Kidney (tissue), 14 donors: ENCODE data around the gene ZFP36L1. TPM values are rescaled to one million over a fixed set of nuclear protein-coding genes. Genes with fewer than 3 reads are reported as not detected.
A peak's percentile ranks its signal among the peaks of the same experiment; 100 is the strongest.

Source experiments
- DNase-seq, 5 donors: peaks; one replicate each; pipeline ENCODE4 v3.0.0-alpha.2; 2013 to 2020
- FAIRE-seq: peaks from 2 replicates; lab custom pipeline; 2012; peaks lifted over from hg19 to GRCh38; lab: Jason Lieb, UNC
- H3K27ac ChIP-seq, 2 donors: one replicate each; pipeline ENCODE4 v1.7.0; 2013; ENCODE audit warnings: low read depth in 2 of 2, low read length in 2 of 2, inconsistent platforms in 1 of 2
- H3K27me3 ChIP-seq: one replicate; pipeline ENCODE4 v1.7.1; 2013; ENCODE audit warnings: low read length, inconsistent platforms; ENCODE audit not compliant: control insufficient read depth, insufficient read depth
- H3K36me3 ChIP-seq, 3 donors: one replicate each; pipeline versions ENCODE4 v1.7.0 to v1.7.1; 2013; ENCODE audit warnings: low read length in 3 of 3, control low read depth in 1 of 3, inconsistent platforms in 1 of 3; ENCODE audit not compliant: insufficient read depth in 3 of 3, control insufficient read depth in 2 of 3
- H3K4me1 ChIP-seq, 3 donors: one replicate each; pipeline versions ENCODE4 v1.7.0 to v1.7.1; 2013; ENCODE audit warnings: low read length in 3 of 3, inconsistent platforms in 1 of 3, low read depth in 1 of 3; ENCODE audit not compliant: control insufficient read depth in 2 of 3, insufficient read depth in 2 of 3
- H3K4me3 ChIP-seq, 3 donors: one replicate each; pipeline versions ENCODE4 v1.7.0 to v1.8.1; 2013; ENCODE audit warnings: low read length in 3 of 3, control low read depth in 1 of 3, inconsistent platforms in 1 of 3
- H3K9ac ChIP-seq, 3 donors: one replicate each; pipeline versions ENCODE4 v1.7.0 to v1.7.1; 2013; ENCODE audit warnings: low read length in 3 of 3, control low read depth in 1 of 3, inconsistent platforms in 1 of 3
- H3K9me3 ChIP-seq, 3 donors: one replicate each; pipeline versions ENCODE4 v1.7.0 to v1.7.1; 2013; ENCODE audit warnings: low read length in 3 of 3, control low read depth in 1 of 3, inconsistent platforms in 1 of 3; ENCODE audit not compliant: control insufficient read depth in 2 of 3, insufficient read depth in 1 of 3
- CTCF ChIP-seq: IDR thresholded peaks from 3 replicates; pipeline ENCODE4 v1.5.1; 2012; ENCODE audit warnings: mild to moderate bottlenecking, moderate library complexity, borderline replicate concordance; ENCODE audit not compliant: insufficient read depth; ENCODE audit errors: extremely low read depth
- intact Hi-C: fragments of 100-400 bp; cut with DNase I; formaldehyde crosslinking; loops from one replicate; pipeline ENCODE4 v1.11.1; 2022
- polyA plus RNA-seq: library from polyadenylated mRNA; stranded (reverse); fragments of 350-450 nt; fragmentation: Illumina TruSeq; extraction: RNeasy Lipid Tissue Mini Kit (QIAGEN cat#74804); gene quantifications from one replicate; pipeline ENCODE4 v1.2.3, GENCODE V29; 2014; ENCODE audit warnings: low read depth, low replicate concordance; ENCODE audit not compliant: insufficient read depth
- total RNA-seq: library from RNA; stranded (reverse); fragmentation: NEBNext Ultra II Directional; extraction: Animal tissue kit (Norgen Biotek cat#: 25700); gene quantifications from one replicate; pipeline ENCODE4 v1.2.1, GENCODE V29; 2021
- donor health status: control.
- donor health status: control.
- donor health status: control.
- donor health status: control.
- donor health status: control.
- donor health status: DM: yes; HTN: yes; CAD: no.
- donor health status: Normal renal cell carcinoma (clear cell type).

ZFP36L1 gene
- total and polyA plus RNA-seq, 2 donors from 2014 or later: 73.3 to 289 TPM

GRCh38 chr14:68792678-68792978 lies 239 bp downstream of the ZFP36L1 start:
- Histone ChIP-seq H3K27me3 (no peaks in the 10 kb centered on the region), H3K9me3 (no peaks in the 10 kb centered on the region), H3K27ac (peak overlapping the region; percentile 98 to 100), H3K4me3 (peak overlapping the region; percentile 89 to 100 (median 99)), H3K36me3 (peaks cover 3 to 38% (median 11%) of the 10 kb centered on the region in 3 donors), H3K4me1 (peaks cover 0 to 14% (median 12%) of the 10 kb centered on the region in 3 donors), H3K9ac (peak overlapping the region; percentile 99 to 100 (median 99))
- intact Hi-C loops: loop anchor here (10.0 kb wide), 1 partner anchor 248 kb away; no protein-coding TSS in a partner anchor
- no peak for FAIRE-seq
- TF ChIP-seq CTCF: no peak
- DNase-seq: no peak

- Histone ChIP-seq H3K9me3 (no peaks in the 10 kb centered on the region), H3K4me3 (peak overlapping the region; percentile 89 to 100 (median 99)), H3K27ac (peak overlapping the region; percentile 98 to 100), H3K27me3 (no peaks in the 10 kb centered on the region), H3K9ac (peak overlapping the region; percentile 99 to 100 (median 99)), H3K36me3 (peaks cover 3 to 43% (median 16%) of the 10 kb centered on the region in 3 donors), H3K4me1 (peaks cover 0 to 20% (median 14%) of the 10 kb centered on the region in 3 donors)
- DNase-seq: peak in 3 of 5 donors; percentile 21 to 87 (median 73)
- no peak for TF ChIP-seq CTCF
- intact Hi-C loops: loop anchor here (10.0 kb wide), 1 partner anchor 247 kb away; no protein-coding TSS in a partner anchor
- no peak for FAIRE-seq
These were observed 777 bp downstream of the ZFP36L1 start for GRCh38 chr14:68791902-68792677.

GRCh38 chr14:68791078-68791901 lies 1.6 kb downstream of the ZFP36L1 start:
- intact Hi-C loops: loop anchor here (10.0 kb wide), 1 partner anchor 246 kb away; no protein-coding TSS in a partner anchor
- peaks cover 3 to 51% (median 17%) of the 10 kb centered on the region in 3 donors for H3K36me3 ChIP-seq
- no peak for FAIRE-seq

More at GRCh38 chr14:68791078-68791901, 1.6 kb downstream of the ZFP36L1 start:
- peak overlapping the region; percentile 89 to 100 (median 99) for H3K4me3 ChIP-seq
- TF ChIP-seq CTCF: no peak
- H3K27me3 ChIP-seq: no peaks in the 10 kb centered on the region
- H3K9me3 ChIP-seq: no peaks in the 10 kb centered on the region
- peak in 4 of 5 donors; percentile 35 to 79 (median 62) for DNase-seq
- peak overlapping the region; percentile 98 to 100 for H3K27ac ChIP-seq
- peaks cover 0 to 22% (median 16%) of the 10 kb centered on the region in 3 donors for H3K4me1 ChIP-seq
- H3K9ac ChIP-seq: peak overlapping the region; percentile 99 to 100 (median 99)
